Hematopoietic multipotent progenitor cell treated with erythropoietin and hydrocortisone succinate and interleukin-3 and kit ligand, for 6 days (in vitro differentiated cells): Measurements from ENCODE around the gene EPHB1.

Experiments
- DNase-seq: peaks from one replicate; pipeline ENCODE4 v3.0.0-alpha.2; 2015

Gene EPHB1

DNA sequence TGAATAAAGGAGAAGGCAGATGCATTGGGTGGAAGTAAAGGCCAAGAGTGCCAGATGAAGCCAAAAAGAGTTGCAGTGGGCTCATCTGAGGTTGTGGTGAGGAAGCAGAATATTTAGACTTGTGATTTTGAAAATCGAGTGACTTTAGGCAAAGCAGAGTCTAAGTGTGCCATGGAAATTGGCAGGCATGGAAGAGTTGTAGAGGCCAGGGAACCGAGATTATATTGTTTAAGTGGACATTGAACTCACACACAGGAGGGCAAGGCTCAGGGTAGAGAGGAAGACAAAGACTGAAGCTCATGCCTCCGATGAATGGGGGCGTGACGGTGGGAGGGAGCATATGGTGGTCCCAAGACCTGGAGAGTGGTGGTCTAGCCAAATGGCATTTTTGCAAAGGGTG, 347.5 kb downstream of the EPHB1 start:
- no peak for DNase-seq

DNA sequence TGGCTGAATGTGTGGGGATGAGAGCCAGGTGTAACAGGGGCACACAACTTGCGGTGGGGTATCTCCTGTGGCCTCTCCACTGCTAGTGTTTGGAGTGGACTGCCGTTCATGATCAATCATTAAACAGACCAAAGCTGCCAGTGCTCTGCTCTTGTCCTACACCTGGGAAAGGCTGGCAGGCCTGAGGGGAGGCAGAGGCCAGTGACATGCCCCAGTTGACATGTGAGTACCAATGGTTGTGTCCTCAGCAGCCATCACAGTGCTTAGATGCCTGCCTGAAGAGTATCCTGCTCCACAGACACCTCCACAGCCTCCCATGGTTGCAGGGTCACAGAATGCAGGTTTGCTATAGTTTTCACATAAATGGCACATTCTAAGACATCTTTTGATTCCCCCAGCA, 348.4 kb downstream of the EPHB1 start:
- DNase-seq = no peak

DNA sequence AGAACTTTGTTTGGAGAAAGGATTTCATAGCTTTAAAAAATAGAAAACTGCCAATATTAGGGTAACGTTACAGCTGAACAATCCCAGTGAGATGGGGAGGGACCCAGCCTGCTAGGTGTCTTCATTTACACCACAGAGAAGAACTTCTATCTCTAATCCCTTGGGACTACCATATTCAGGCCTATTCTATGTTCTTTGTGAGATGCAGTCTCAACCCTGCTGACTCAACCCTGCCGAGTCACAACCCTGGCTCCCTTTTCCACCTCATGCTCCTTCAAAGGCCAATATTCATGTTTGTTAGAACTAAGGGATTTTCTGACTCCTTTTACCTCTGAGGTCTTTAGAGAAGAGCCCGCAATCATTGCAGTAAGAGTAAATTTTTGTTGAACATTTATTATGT, 350.5 kb downstream of the EPHB1 start:
- no peak for DNase-seq

DNA sequence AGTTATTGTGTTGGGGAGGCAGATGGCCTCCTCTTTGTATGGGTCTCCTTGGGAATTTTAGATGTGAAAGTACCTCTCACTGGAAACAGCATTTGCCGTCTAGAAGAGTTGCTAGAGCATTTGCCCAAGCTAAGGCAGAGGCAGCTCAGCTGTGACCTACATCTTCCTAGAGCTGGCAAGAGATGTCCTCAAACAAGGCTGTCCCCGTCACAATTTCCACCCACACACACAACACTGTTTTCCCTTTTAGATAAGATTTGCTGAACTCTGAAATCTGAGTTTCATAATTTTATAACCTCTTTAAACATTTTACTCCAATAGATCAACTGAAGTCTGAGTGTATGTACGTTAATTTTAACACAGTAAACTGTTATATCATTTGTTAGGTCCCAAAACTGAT, 352.6 kb downstream of the EPHB1 start:
- no peak for DNase-seq

DNA sequence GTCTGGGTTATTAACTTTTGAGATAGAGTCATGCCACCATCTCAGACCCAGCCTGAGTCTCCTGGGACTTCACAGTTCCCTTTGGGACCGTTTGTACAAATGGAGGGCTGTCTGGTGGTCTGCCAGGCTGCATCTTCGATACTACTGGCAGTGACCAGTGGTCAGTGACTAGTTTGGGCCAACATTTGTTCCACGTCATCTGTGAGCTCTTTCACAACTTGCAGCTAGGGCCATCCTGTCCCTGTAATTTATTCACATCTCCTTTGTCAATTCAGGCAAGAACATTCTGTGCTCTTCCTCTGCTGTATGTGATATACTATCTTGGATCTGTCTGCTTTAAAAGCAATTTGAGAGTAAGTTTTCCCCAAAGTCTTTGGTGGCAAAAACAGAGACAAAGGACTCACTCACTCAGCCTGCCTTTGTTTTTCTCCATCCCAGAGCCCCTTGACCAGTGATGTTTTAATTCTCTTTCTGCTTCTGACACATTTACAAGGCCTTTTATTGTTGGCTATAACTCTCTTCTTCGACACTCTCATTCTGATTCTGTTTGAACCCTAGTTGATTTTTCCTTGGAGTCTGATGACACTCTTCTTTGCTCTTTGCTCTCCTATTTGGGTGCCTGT, 353.4 kb downstream of the EPHB1 start:
- no peak for DNase-seq

DNA sequence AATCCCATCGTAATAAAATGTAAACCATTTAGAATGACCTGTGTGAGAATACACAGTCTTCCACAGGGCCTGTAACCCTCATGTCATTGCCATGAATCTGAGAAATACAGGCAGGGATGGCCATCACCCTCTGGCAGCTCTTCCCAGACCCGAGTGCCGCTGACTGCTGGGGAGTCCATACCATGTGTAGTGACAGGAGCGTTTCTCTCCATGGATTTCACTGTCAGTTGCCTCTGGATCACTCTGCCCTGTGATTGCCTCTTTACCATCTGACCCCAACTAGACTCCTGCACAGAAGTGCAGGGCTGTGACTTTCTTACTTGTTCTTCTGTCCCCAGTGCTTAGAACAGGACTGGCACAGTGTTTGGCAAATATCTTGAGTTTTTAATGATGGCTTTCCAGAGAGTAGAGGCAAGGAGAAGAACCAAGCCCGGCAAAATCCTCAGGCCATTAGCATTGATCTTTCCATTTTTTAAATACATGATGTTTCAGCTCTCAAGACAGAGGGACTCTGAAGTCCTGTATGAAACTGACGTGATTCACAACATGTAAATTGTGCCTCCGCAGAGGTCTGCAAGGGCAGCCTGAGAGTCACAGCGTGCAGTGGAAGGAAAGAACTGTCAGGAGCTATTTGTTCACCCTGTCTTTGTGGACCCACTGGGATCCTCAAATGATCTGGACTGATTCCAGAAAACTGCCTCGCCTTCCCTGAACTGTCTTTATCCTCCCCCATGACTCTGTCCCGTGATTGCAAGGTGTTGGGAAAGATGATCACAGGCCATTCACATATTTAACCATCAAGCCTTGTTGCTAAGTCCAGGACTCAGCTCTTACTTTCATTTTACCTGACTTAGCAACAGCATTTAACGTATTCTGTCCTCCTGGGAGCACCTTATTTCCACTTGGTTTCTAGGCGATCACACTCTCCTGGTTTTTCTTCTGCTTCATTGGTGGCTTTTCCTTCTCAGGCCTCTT, 354.9 kb downstream of the EPHB1 start:
- no peak for DNase-seq

DNA sequence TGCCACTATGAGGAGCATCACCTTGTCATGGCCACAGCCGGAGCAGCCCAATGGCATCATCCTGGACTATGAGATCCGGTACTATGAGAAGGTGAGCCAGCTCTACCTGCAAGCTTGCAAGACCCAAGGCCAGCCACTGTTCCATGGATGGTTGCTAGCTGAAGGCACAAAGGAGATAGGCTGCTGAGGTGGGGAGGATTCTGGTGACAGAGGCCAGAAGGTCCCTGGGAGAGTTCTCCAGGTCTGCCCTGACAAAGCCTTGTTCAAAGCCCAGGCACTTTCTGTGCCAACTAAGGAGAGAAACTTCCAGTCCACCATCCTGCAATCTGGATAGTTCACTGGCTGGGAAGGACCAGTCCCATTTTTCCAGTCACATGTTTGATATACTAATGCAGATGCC, 359.1 kb downstream of the EPHB1 start:
- no peak for DNase-seq

DNA sequence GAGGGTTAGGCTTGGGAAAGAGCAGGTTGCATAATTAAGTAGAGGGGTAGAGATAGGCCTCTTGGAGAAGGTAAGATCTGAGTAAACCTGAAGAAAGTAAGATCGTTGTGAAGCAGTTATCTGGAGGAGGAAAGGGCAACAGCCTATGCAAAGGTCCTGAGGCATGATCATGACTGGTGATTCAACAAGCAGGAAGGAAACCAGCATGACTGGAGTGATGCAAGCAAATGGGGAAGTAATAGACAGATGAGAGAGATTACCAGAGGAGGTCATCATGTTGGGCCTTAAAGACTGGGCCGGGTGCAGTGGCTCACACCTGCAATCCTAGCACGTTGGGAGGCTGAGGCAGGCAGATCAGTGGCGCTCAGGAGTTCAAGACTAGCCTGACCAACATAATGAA, 360.2 kb downstream of the EPHB1 start:
- DNase-seq = no peak

DNA sequence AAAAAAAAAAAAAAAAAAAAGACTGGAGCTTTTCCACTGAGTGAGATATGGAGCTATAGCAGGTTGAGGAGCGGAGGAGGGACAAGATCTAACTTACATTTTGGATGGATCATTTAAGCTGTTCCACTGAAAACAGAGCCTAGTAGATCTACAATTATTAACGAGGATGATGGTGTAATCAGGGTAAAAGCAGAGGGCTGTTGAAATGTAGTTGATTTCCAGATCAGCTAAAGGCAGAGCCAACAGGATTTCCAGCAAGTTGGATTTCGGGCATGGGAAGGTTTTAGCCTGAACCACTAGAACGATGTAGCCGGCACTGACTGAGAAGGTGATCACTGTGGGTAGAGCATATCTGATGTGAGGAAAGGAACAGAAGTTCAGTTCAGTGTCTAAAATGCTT, 360.7 kb downstream of the EPHB1 start:
- DNase-seq = no peak

DNA sequence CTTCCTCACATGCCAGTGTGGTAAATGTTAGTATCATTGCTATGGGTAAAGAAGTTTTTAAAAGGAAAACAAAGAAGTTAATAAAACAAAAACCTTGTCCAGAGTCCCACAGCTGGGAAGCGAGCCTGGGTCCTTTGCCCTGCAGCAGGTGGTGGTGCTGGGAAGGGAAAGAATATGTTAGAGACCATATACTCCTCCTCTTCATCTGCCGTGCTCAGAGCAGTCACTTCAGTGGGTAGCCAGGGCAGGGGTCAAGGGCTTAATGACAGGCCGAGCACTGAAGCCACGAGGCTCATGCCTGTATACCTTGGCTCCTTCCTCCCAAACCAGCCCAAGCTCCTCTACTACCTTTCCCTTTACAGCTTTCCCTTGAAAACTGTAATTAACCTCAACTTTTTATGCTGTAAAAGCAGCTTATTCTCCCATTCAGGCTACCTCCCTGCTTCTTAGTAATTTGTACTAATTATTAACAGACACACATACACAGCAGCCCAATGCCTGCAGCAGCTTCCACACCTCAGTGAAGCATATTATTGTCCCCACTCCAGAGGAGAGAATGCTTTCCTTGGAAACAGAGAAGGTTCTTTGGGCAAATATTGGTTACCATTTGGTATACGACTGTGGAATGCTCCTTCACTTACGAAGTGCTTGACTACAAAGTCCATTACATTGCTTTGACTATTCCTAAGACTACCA, 362.1 kb downstream of the EPHB1 start:
- no peak for DNase-seq

DNA sequence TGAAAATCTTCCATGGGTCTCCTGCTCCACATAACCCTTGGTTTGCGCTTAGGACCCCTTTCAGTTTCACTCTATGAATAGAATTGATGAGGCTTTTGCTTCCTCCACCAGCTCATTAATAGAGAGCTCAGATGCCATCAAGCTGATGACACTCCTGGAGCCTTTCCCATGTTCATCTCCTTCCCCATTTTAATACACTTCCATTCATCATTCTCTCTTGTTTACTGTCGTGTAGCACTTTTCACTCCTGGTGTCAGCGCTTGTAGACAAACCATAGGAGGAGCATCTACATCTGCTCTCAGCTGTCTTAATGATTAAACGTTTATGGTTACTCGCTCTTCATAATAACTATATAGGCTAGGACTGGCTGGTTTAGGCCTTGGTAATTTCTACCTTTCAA, 363.5 kb downstream of the EPHB1 start:
- DNase-seq = no peak

DNA sequence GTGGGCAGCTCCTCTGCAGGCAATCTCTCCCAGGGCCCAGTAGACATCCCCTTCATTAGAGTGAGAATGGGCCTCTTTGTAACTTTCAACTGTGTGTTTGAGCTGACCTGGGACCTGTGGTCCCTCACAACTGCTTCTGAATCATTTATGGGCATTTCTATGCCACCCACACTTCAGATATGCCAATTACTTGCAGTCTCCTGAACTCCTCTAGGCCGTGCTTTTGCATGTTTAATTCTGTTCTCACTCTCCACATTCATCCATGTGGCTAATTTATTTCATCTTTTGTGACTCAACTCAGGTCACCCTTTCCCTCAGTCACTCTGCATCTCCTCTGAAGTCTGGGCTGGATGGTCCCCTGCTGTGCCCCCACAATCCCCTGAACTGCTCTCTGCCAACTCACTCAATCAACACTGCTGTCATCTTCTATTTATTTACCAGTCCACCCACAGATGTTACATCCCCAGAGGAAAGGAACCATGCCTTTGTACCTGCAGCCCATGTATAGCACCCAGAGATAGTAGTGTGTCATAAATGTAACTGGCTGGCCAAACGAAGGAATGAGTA, 364.7 kb downstream of the EPHB1 start:
- DNase-seq = no peak

DNA sequence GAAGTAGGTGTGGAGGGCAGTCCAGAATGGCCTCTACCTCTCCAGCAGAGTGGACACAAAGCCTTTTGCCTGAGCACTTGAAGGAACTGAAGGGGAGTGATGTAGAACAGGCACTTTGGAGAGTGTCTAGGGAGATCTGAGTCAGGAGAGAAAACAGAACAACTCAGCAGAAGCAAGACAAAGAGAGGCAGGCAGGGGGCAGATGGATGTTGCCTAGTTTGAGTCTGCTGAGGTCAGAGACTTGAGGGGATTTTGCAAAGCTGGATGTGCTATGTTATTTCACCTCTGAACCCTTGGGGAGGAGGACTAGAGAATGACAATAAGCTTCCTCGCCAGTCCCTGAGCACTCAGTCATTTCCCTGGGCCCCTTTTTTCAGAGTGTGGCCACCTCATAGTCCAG, 366.4 kb downstream of the EPHB1 start:
- no peak for DNase-seq

DNA sequence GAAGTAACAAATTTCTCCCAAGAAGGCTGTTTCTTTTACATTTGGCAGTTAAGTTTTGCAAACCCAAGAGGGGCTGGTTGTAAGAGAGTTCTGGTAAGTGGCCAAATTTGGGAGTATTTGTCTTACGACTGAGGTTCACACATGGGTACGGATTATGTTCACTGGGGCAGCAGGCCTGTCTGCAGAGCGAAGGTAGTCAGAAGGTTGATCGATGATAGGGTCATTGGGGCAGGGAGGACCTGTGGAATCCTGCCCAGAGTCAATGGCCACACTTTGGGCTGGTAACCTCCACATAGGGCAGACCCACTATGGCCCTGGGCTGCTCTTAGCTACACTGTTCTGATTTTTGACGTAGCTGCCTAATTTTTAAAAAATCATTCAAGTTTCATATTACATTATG, 368.6 kb downstream of the EPHB1 start:
- DNase-seq = no peak

DNA sequence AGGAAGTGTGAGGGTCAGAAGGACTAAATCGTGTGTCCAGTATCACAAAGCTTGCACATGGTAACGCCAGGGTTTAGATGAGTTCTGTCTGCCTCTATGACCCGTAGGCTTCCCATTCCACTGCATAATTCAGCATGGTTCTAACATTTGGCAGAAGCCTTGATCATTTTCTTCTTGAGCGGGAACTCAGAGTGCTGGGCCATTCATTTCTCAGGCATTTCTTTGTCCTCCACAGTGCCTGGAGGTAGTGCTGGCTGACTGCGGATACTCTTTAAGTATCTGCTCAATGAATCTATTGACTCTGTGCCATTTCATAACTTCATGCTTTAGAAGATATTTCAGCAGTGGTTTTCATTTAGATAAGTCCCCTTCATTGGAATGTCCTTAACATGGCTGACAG, 370.2 kb downstream of the EPHB1 start:
- no peak for DNase-seq

DNA sequence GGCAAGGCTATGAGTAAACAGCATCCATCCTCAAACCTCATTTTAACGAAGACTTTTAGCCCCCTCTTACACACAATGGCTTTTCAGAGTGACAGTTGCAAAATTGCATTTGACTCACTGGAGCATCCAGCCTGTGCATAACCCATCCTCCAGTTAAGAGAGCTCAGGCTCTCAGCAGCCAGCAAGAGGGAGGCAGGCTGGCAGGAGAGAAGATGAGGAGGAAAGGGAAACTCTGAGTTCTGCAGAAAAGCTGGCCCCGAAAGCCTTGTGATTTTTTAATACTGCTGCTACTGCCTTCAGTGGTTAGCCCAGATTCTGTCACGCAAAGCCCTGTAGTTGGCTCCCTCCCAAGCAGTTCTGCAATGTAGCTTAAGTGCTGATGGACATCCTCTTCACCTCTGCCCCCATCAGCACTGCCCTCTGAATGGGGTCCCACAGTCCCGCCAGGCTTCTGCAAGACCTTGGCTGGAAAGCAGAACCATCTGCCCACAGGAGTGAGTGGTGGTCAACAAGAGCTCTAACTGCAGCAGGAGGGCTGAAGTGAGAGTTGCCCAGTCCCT, 371.3 kb downstream of the EPHB1 start:
- no peak for DNase-seq

DNA sequence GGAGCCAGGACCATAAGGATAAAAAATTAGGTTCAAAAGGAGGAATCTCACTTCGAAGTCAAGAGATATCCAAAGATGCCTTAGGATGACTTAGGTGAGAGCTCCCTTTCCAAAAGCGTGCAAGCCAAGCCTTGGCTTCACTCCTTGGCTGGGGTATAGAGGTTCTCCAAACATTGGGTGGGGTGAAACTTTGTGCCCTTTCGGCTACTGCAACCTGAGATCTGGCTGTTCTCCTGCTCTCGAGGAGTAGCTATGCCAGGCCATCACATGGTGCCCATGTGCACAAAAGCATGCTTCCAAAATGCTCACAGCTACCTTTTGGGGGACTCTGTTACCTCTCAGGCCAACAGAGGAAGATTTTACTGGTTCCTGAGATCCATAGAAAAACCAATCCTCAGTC, 373.8 kb downstream of the EPHB1 start:
- DNase-seq = no peak

DNA sequence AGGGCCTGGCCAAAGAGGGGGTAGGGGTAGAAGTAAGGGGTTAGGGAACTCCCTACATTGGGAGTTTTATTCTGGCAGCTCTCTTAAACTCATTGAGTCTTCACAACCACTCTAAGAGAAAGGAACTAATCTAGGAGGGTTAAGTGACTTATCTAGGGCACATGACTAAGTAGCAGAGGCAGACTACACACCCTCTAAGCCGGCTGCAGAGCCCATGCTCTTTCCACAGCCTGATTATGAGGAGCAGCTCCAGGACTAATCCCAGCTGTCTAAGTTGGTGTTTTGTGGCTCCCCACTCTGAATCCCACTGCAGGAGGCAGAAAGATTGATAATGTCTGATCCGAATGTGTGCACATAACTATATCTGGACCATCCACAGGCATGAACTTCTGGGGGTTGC, 374.6 kb downstream of the EPHB1 start:
- no peak for DNase-seq

DNA sequence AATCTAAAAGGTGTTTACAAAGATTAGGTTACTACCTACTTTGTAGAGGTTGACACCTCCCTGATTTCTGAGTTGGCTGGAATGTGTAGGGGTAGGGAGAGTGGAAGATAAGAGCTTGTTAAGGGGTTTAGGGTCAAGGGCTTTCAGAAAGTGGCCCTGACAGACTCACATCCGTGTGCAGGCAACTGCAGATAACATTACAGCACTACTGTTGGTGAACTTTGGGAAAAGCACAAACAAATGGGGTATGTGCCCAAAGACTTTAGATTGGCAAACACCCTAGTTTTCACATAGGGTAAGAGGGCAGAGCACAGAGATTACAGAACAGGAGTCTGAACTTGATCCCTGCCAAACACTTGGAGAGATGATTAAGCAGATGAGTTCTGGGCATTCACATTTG, 375.7 kb downstream of the EPHB1 start:
- DNase-seq = no peak

DNA sequence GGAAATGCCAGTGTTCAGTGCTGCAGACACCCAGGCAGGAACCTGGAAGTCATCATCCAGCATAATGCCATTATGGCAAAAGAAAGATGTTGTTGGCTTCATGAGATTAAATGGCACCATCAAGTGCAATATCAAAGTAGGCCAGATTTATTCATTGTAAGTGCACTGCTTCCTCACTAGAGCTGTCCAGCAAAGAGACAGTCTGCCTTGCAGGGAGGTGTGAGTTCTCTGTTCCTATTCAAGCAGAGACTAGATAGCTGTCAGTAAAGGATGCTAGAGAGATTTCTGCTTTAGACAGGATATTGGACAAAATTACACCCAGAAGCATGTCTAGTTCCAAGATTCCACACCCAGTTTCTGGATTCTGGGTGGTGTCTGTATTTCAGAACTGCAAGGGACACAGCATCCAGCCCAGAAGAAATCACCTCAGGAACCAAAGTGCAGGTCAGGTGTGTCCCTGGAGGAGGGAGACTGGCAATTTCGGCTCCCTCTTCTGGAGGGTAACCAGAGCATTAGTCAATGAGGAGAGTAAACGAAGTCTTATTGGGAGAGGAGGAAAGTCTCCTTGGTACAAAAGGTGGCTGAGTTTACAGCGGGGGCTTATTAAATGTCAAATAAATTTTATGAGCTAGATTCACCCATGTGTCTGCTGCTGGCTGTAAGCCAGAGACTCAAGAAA, 377.3 kb downstream of the EPHB1 start:
- DNase-seq = no peak

DNA sequence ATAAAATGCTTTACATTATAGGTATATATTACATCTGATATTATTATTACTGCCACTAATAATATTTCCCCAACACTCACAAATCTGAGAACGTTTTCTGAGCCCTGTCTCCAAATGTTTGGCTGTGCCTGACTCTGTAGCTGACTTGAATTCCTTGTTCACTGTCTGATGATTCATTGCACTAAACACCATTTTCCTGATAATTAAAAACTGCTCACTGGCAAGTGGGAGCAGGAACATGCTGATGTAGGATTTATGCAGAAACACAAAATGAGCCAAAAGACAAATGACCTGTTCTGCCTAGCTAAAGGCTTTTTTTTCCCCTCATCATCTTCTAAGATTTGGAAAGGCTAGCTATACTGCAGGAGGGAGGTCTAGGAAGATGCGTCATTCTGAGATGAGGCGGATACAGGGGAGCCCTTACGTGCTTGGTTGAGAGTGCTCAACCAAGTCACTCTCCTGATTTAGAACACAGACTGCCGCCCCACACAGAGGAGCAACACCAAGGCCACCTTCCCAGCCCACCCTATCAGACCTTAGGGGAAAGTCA, 380.7 kb downstream of the EPHB1 start:
- DNase-seq = no peak

DNA sequence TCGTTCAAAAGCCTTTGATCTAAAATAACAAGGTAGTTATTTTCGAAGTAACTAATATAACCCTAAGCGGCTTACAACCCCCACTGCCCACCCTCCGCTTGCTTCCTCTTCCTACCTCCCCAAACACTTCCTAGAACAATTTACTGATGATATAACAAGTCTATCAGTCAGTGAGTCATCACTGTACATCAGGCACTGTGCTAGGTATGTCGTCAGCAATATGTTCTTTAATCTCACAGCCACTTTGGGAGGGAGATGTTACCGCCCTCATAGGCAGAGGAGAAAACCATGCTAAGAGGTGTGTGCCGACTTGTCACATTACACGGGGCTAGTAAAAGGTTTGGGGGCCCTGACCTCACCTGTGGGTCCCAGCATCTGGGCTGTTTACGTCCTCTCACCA, 381.8 kb downstream of the EPHB1 start:
- no peak for DNase-seq
